Stimulated activated CD4-positive, alpha-beta T cell treated with anti-CD3 and anti-CD28 coated beads, Interleukin-12 subunit alpha, Interleukin-12 subunit beta, amount 100 ng/mL, for 48 hours (primary cell): ENCODE results near the gene APOA4.
A peak's percentile ranks its signal among the peaks of the same experiment; 100 is the strongest.

ENCODE experiments used
- DNase-seq, 3 donors: peaks; one replicate each; pipeline ENCODE4 v3.0.0-alpha.2; 2020; ENCODE audit warnings: low read depth in 2 of 3, low spot score in 1 of 3

The APOA4 gene

GRCh38 chr11:116823031-116823843 is at the start of gene APOA4:
APOA4 (minus strand) TSS chr11:116823304; CDS start chr11:116823191, 113 bp downstream.
- no peak for DNase-seq

- DNase-seq = no peak
Observed at GRCh38 chr11:116871248-116871647, 48.1 kb upstream of the APOA4 start.

- no peak for DNase-seq
Observed at GRCh38 chr11:116870054-116870453, 47.0 kb upstream of the APOA4 start.

GRCh38 chr11:116869610-116870009 is 46.5 kb upstream of the APOA4 start:
- no peak for DNase-seq

GRCh38 chr11:116868066-116868465 is 45.0 kb upstream of the APOA4 start:
- no peak for DNase-seq

- DNase-seq = no peak
Observed at GRCh38 chr11:116867619-116868018, 44.5 kb upstream of the APOA4 start.

- DNase-seq = no peak
Observed at GRCh38 chr11:116866804-116867455, 43.8 kb upstream of the APOA4 start.

- no peak for DNase-seq
Observed at GRCh38 chr11:116865696-116866095, 42.6 kb upstream of the APOA4 start.

- no peak for DNase-seq
Observed at GRCh38 chr11:116864531-116864930, 41.4 kb upstream of the APOA4 start.

GRCh38 chr11:116862951-116863350 is 39.8 kb upstream of the APOA4 start:
- no peak for DNase-seq

- DNase-seq = no peak
Observed at GRCh38 chr11:116862185-116862584, 39.1 kb upstream of the APOA4 start.

GRCh38 chr11:116861539-116861938 is 38.4 kb upstream of the APOA4 start:
- no peak for DNase-seq

GRCh38 chr11:116860303-116860702 is 37.2 kb upstream of the APOA4 start:
- no peak for DNase-seq

GRCh38 chr11:116859175-116859574 is 36.1 kb upstream of the APOA4 start:
- DNase-seq = no peak

- DNase-seq = no peak
Observed at GRCh38 chr11:116857936-116858335, 34.8 kb upstream of the APOA4 start.

GRCh38 chr11:116857316-116857715 is 34.2 kb upstream of the APOA4 start:
- DNase-seq = no peak

GRCh38 chr11:116856423-116856822 is 33.3 kb upstream of the APOA4 start:
- DNase-seq = no peak

- DNase-seq = no peak
Observed at GRCh38 chr11:116855413-116855812, 32.3 kb upstream of the APOA4 start.

GRCh38 chr11:116853461-116854073 is 30.5 kb upstream of the APOA4 start:
- peak; percentile 32 to 53 (median 45) for DNase-seq

- DNase-seq = no peak
Observed at GRCh38 chr11:116852261-116853031, 29.3 kb upstream of the APOA4 start.

GRCh38 chr11:116851626-116852025 is 28.5 kb upstream of the APOA4 start:
- peak in 2 of 3 donors; percentile 35 to 37 for DNase-seq
